ENCODE data around the gene ALKAL2. TPM values are rescaled to one million over a fixed set of nuclear protein-coding genes. Genes with fewer than 3 reads are reported as not detected.

Gene ALKAL2
- total RNA-seq, 4 donors from 2014 or later: 4.8 TPM; not detected in 3

DNA sequence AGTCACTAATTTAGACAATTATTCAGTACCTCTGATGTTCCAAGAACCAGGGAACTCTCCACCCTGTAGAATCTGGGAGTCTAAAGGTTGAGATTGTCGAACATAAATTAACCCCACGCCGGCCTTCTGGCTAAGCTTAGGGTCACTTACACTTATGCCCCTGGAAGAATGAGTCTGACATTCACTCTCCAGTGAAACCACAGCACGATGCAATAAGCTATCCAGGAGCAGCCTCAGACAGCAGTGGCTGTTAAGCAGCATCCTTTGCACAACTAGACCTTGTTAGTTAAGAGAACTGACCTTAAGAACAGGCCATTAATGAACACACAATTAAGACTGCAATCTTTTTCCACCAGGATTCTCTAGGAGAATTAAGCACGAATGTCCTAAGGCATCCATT, 49.0 kb downstream of the ALKAL2 start:
- TF ChIP-seq, protein P1, sequence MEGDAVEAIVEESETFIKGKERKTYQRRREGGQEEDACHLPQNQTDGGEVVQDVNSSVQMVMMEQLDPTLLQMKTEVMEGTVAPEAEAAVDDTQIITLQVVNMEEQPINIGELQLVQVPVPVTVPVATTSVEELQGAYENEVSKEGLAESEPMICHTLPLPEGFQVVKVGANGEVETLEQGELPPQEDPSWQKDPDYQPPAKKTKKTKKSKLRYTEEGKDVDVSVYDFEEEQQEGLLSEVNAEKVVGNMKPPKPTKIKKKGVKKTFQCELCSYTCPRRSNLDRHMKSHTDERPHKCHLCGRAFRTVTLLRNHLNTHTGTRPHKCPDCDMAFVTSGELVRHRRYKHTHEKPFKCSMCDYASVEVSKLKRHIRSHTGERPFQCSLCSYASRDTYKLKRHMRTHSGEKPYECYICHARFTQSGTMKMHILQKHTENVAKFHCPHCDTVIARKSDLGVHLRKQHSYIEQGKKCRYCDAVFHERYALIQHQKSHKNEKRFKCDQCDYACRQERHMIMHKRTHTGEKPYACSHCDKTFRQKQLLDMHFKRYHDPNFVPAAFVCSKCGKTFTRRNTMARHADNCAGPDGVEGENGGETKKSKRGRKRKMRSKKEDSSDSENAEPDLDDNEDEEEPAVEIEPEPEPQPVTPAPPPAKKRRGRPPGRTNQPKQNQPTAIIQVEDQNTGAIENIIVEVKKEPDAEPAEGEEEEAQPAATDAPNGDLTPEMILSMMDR (IDR thresholded peaks at IDR 0.05): no peak
- TF ChIP-seq POLR2A (IDR thresholded peaks at IDR 0.05): no peak
- no peaks in the 10 kb centered on the region for H3K27me3 ChIP-seq
- H3K4me3 ChIP-seq: no peak overlapping the region
- H3K9me3 ChIP-seq: no peaks in the 10 kb centered on the region
- no peak overlapping the region for H3K27ac ChIP-seq
- H3K36me3 ChIP-seq: peaks cover 5 to 64% (median 6%) of the 10 kb centered on the region in 3 donors
- 80 to 93% methylated on average over 5 of the region's 5 CpGs for WGBS, 2 donors
- H3K4me1 ChIP-seq: no peaks in the 10 kb centered on the region
- DNase-seq: no peak
- intact Hi-C loops (cut with DNase I): no loop called here

DNA sequence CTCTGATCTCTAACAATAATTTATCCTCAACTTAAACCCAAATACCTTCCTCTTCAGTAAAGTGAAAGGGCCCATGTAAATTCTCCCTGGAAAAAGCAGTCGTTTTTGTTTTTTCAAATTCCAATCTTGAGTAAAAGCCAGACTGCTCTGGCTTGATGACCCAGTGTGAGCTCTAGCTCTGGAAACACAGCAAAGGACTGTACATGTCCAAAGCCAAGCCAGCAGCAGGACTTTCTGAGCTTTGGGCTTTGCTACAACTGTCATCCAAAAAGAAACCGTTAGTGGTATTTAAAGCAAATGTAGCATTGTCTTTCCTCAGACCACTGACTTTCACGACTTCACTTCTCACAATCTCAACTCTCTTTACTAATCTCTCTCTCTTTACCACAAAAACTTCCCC, 49.5 kb downstream of the ALKAL2 start:
- no peak for TF ChIP-seq POLR2A (IDR thresholded peaks at IDR 0.05)
- TF ChIP-seq, protein P1 (IDR thresholded peaks at IDR 0.05): no peak

DNA sequence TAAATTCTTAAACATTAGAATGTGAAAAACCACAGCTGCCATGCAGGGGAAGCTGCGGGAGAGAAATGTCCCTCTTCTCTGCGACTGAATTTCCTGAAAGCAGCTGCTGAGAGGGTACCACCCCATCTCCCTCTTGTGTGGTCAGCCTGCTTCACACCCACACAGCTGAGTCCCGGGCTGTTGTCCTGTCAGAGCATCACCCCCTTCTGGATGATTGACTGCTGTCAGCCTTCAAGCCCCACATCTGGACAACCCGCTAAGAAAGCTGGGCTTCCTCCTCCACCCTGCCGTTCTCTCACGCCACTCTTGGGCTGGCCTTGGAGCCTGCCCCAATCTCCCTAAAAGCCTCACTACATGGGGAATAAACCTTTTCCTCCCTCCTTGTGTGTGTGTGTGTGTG, 50.0 kb downstream of the ALKAL2 start:
- intact Hi-C loops (cut with DNase I): no loop called here
- 82 to 87% methylated on average over 4 to 5 of the region's 6 CpGs for WGBS, 2 donors
- peaks cover 0 to 64% (median 5%) of the 10 kb centered on the region in 3 donors for H3K36me3 ChIP-seq
- H3K4me3 ChIP-seq: no peak overlapping the region
- TF ChIP-seq, protein P1 (IDR thresholded peaks at IDR 0.05): no peak
- no peak for TF ChIP-seq POLR2A (IDR thresholded peaks at IDR 0.05)
- no peak overlapping the region for H3K27ac ChIP-seq
- H3K9me3 ChIP-seq: no peaks in the 10 kb centered on the region
- DNase-seq: no peak
- no peaks in the 10 kb centered on the region for H3K4me1 ChIP-seq
- no peaks in the 10 kb centered on the region for H3K27me3 ChIP-seq

More for the DNA sequence above, 49.5 kb downstream of the ALKAL2 start:
- no peaks in the 10 kb centered on the region for H3K4me1 ChIP-seq
- H3K4me3 ChIP-seq: no peak overlapping the region
- H3K36me3 ChIP-seq: peaks cover 3 to 64% (median 5%) of the 10 kb centered on the region in 3 donors
- no peak for DNase-seq
- intact Hi-C loops (cut with DNase I): no loop called here
- H3K27me3 ChIP-seq: no peaks in the 10 kb centered on the region
- WGBS, 2 donors: 73 to 77% methylated on average over 3 of the region's 3 CpGs
- no peak overlapping the region for H3K27ac ChIP-seq
- no peaks in the 10 kb centered on the region for H3K9me3 ChIP-seq

DNA sequence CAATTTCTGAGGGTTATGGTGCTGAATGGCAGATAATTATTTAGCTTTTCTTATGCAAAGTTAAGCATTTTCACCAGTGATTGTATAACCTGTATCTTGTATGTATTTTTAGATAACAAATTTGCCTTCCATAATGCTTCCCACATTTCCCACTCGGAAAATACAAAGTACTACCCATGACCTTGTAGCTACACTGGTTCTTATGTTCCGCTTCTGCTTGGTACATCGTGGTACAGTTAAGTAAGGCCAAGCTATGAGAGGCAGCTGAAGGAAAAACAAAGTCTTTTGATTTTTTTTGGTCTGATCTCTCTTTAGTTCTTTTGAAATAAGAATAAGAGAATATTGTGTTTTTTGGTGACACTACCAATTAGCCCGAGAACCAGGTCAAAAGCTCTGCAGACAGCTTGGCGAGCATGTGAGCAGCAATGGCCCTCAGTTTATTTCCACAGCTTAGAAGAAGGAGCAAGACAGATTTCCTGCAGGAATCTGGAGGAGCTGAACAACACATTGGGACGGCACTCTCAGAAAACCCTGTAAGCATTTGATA, 50.8 kb downstream of the ALKAL2 start:
- peaks cover 0 to 64% (median 5%) of the 10 kb centered on the region in 3 donors for H3K36me3 ChIP-seq
- DNase-seq: no peak
- TF ChIP-seq POLR2A (IDR thresholded peaks at IDR 0.05): no peak
- TF ChIP-seq, protein P1 (IDR thresholded peaks at IDR 0.05): no peak
- 82 to 98% methylated on average over 6 of the region's 6 CpGs for WGBS, 2 donors
- no peak overlapping the region for H3K27ac ChIP-seq
- H3K4me3 ChIP-seq: no peak overlapping the region
- intact Hi-C loops (cut with DNase I): no loop called here
- no peaks in the 10 kb centered on the region for H3K9me3 ChIP-seq
- no peaks in the 10 kb centered on the region for H3K27me3 ChIP-seq
- no peaks in the 10 kb centered on the region for H3K4me1 ChIP-seq

DNA sequence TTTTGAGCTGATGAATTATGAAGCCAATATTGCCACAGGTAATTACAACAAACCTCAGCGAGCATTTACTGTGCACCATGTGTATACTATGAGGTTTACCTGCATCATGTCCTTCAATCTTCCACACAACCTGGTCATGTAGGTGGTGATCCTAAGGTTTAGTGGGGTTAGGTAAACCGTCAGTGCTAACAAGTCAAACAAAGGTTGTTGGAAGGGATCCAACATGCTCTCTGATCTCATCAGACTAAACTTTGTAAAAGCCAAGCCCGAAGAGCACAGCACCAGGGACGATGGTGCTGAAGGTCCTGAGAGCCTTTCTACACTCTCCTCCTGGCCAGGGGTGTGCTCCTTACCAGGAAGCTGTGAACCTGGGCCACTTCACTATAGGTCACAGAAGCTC, 53.5 kb downstream of the ALKAL2 start:
- intact Hi-C loops (cut with DNase I): no loop called here
- Histone ChIP-seq H3K4me3 (no peak overlapping the region), H3K4me1 (no peaks in the 10 kb centered on the region), H3K9me3 (no peaks in the 10 kb centered on the region), H3K36me3 (peaks cover 0 to 72% (median 0%) of the 10 kb centered on the region in 3 donors), H3K27ac (no peak overlapping the region), H3K27me3 (no peaks in the 10 kb centered on the region)
- DNase-seq: no peak
- TF ChIP-seq, protein P1 (IDR thresholded peaks at IDR 0.05): no peak
- TF ChIP-seq POLR2A (IDR thresholded peaks at IDR 0.05): no peak
- WGBS, 2 donors: 85 to 89% methylated on average over 3 to 4 of the region's 4 CpGs
